NCI-H226 (cell line): Measurements from ENCODE around the gene LRRC9.
"Not testable (repeated sequence)": the region's sequence is repeated elsewhere in the genome, so short reads cannot be mapped to it uniquely, and the experiment has no call there.

Source experiments
- DNase-seq: peaks from one replicate; pipeline ENCODE4 v3.0.0-alpha.2; 2015

The LRRC9 gene

GRCh38 chr14:59919570-59920377 lies at the start of gene LRRC9:
Gene LRRC9, plus strand, starts transcription at chr14:59920144.
- no peak for DNase-seq

GRCh38 chr14:59870277-59871165 lies 49.4 kb upstream of the LRRC9 start, which contains the start of gene RTN1:
Gene RTN1, minus strand, starts transcription at chr14:59870776. Its CDS starts 146 bp downstream, at chr14:59870630.
- DNase-seq = peak; percentile 27

GRCh38 chr14:59871166-59871495 lies 48.8 kb upstream of the LRRC9 start:
- DNase-seq = no peak

DNA sequence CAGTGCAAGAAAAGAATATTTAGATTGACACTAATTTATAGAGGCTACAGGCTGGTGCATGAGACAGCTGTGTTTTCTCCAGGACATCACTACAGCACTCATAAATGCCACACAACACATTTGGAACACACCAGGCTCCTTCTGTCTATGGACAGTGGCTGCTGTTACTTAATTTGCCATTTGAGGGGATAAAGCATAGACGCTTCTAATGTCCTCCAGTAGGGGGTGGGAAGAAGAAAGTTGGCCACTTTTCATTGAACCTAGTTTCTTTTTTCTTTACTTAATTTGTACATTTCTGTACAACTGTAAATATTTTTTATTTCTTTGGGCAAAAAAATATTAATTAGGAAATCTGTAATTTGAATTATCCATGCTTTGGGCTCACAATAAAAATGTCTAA lies 37.0 kb upstream of the LRRC9 start:
- DNase-seq = no peak

DNA sequence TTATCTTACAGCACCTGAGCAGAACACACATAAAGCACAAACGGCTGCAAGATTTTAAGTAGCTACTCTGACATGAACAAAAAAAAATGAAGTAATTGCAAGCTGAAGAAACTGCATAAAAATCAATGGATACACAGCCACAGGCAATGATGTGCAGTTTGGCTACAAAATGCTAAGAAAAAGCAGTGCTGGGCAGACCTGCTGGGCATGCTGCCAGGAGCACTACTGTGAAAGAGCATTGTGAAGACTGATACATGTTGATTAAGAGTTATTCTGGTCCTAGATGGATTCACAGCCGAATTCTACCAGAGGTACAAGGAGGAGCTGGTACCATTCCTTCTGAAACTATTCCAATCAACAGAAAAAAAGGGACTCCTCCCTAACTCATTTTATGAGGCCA lies 29.3 kb upstream of the LRRC9 start:
- no peak for DNase-seq

- no peak for DNase-seq
Observed at GRCh38 chr14:59895721-59896120, 24.2 kb upstream of the LRRC9 start.

GRCh38 chr14:59897757-59898383 lies 22.1 kb upstream of the LRRC9 start:
- no peak for DNase-seq

- no peak for DNase-seq
Observed at GRCh38 chr14:59900556-59900955, 19.4 kb upstream of the LRRC9 start.

GRCh38 chr14:59904184-59904583 lies 15.8 kb upstream of the LRRC9 start:
- no peak for DNase-seq

DNA sequence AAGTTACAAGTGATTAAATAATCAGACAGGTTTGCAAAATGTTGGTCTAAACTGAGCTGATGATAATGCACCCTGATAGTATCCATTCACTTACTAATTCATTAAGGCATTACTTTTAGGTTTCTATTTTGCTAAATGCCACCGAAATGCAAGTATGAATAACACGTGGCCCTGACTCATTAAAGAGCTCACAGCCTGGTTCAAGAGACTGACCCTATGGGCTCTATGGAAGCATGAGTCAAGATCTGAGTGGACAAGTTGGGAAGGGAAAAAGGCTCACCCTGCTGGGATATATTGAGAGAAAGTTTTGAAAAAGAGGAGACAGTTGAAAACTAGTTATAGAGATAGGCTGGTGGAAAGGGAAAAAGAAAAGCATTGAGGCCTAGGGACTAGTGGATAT lies 14.8 kb upstream of the LRRC9 start:
- DNase-seq = no peak

DNA sequence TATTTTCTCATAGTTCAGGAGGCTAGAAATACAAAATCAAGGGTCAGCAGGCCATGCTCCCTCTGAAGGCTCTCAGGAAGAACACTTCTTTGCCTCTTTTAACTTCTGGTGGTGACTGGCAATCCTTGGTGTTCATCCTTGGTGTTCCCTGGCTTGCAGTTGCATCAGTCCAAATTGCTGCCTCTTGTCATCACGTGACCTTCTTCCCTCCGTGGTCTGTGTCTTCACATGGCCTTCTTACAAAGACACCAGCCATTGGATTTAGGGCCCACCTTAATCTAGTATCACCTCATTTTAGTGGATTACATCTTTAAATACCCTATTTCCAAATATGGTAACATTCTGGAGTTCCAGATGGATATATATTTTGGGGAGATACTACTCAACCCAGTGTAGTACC lies 7.5 kb upstream of the LRRC9 start:
- DNase-seq = no peak

GRCh38 chr14:59913187-59913586 lies 6.8 kb upstream of the LRRC9 start:
- no peak for DNase-seq

DNA sequence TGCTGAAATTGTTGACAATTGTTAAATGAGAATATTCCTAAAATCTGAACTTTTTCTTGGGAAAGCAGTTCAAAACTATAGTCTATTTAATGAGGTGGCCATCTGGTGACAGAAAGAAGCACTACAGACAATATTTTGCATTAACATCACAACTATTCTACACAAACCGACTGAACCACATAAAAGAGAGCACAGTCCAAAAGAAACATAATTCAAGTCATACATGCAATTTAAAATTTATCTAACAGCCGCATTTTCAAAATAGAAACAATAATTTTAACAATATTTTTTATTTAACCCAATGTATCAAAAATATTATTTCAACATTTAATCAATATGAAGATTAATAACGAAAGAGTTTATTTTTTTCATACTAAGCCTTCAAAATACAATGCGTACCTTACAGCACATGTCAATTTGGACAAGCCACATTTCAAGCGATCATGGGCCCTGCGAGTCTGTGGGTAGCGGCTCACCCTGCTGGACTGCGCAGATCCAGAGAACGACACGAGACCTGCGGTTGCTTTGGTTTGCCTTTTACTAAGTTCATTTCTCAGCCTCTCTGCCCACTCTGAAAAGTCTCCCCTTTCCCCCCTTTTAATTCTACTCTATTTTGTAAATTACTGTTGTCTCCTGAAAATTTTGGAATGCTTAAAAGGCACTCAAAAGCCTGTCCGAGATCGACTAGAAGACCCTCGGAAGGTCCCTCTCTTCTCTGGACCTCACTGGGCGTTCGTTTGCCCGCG lies 947 bp upstream of the LRRC9 start:
- no peak for DNase-seq

DNA sequence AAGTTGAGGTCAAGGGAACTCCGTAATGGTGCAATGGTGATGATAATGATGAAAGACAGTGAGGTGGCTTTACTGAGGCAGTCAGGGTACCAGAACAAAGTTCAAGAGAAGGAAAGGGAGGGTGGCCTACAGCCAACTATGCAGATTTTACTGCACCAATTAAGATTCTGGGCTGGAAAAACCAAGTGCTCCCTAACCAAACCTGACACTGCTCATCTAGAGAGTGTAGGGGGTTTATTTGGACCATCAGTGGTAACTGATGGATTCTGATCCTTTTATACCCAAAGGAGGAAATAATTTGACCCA lies 387 bp downstream of the LRRC9 start:
- no peak for DNase-seq

- DNase-seq = no peak
Observed at GRCh38 chr14:59925797-59926196, 5.9 kb downstream of the LRRC9 start.

GRCh38 chr14:59926534-59926933 lies 6.6 kb downstream of the LRRC9 start:
- DNase-seq = no peak

DNA sequence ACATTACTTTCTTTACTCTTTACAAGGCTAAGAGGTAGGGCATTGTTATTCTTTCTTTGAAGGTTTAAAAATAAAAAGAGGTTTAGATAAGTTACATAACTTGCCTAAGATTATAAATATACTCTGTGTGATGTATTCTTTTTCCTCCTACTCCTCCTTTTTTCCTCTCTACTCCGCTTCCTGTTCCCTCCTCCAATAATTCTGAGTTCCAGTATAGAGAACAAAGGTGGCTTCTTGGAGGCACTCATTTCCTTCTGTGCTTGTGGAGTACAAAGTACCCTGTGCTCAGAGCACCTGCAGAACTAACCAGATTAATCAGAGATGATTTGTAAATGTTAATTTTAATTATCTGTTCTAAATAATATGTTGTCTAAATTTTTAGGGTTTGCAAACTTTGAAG lies 11.3 kb downstream of the LRRC9 start:
- DNase-seq = no peak

GRCh38 chr14:59936145-59936544 lies 16.2 kb downstream of the LRRC9 start:
- no peak for DNase-seq

DNA sequence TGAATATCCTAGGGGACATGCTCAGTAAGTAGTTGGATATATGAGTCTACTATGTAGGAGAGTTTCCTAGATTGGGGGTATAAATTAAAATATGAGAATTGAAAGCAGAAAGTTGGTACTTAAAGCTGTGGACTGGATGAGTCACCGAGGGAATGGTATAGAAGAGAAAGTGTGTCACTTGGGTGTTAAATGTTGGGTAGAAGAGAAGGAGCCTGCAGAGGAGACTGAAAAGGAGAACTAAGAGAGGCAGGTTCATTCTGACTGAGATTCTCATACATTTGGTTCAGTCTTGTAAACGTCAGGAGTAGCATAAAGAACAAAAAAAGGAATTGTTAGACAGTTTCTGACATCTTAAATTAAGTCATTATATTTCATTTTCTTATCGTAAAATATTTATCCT lies 19.9 kb downstream of the LRRC9 start:
- DNase-seq = no peak

DNA sequence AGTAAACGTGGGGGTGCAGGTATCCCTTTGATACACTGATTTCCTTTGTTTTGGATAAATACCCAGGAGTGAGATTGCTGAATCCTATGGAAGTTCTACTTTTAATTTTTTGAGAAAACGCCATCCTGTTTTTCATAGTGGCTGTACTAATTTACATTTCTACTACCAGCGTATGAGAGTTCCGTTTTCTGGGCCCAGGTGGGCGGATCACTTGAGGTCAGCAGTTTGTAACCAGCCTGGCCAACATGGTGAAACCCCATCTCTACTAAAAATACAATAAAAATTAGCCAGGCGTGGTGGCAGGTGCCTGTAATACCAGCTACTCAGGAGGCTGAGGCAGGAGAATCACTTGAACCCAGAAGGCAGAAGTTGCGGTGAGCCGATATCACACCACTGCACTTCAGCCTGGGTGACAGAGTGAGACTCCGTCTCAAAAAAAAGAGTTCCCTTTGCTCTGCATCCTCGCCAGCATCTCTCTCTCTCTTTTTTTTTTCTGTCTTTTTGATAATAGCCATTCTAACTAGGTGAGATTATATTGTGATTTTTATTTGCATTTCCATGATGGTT lies 22.4 kb downstream of the LRRC9 start:
- not testable (repeated sequence) for DNase-seq

- DNase-seq = no peak
Observed at GRCh38 chr14:59944909-59945308, 25.0 kb downstream of the LRRC9 start.

DNA sequence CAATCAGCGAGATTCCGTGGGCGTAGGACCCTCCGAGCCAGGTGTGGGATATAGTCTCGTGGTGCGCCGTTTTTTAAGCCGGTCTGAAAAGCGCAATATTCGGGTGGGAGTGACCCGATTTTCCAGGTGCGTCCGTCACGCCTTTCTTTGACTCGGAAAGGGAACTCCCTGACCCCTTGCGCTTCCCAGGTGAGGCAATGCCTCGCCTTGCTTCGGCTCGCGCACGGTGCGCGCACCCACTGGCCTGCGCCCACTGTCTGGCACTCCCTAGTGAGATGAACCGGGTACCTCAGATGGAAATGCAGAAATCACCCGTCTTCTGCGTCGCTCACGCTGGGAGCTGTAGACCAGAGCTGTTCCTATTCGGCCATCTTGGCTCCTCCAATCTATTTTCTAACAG lies 32.2 kb downstream of the LRRC9 start:
- DNase-seq = not testable (repeated sequence)

- not testable (repeated sequence) for DNase-seq
Observed at GRCh38 chr14:59957890-59958289, 37.9 kb downstream of the LRRC9 start.
